ENCODE results near the gene TMEM63A. TPM values are rescaled to one million over a fixed set of nuclear protein-coding genes. Genes with fewer than 3 reads are reported as not detected.

The TMEM63A gene
- total RNA-seq, 2 experiments from 2014 or later: 30.4 to 31.3 TPM

DNA sequence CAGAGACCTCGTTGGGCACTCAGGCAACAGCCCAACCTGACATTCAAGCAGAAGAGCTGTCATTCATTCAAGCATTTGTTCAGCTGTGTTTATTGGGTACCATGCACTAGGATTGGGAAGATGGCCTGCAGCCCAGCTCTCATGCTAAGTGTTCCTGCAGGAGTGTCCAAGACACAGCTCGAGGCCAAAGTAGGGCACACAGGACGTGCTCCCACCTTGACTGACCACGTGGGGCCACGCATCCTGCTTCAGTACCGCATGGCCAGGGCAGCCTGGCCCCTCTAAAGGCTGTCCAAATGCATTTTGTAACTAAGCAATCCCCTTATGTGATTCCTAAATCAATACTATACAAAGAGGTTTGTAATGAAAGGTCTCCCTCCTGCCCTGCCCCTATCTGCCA, 32.2 kb upstream of the TMEM63A start:
- ChIA-PET POLR2A (interaction anchor here (1.5 kb wide), 1 partner anchor 10 kb away, joined by 3 read pairs; the partner anchor contains the start of gene PYCR2), CTCF (no interaction called here)

DNA sequence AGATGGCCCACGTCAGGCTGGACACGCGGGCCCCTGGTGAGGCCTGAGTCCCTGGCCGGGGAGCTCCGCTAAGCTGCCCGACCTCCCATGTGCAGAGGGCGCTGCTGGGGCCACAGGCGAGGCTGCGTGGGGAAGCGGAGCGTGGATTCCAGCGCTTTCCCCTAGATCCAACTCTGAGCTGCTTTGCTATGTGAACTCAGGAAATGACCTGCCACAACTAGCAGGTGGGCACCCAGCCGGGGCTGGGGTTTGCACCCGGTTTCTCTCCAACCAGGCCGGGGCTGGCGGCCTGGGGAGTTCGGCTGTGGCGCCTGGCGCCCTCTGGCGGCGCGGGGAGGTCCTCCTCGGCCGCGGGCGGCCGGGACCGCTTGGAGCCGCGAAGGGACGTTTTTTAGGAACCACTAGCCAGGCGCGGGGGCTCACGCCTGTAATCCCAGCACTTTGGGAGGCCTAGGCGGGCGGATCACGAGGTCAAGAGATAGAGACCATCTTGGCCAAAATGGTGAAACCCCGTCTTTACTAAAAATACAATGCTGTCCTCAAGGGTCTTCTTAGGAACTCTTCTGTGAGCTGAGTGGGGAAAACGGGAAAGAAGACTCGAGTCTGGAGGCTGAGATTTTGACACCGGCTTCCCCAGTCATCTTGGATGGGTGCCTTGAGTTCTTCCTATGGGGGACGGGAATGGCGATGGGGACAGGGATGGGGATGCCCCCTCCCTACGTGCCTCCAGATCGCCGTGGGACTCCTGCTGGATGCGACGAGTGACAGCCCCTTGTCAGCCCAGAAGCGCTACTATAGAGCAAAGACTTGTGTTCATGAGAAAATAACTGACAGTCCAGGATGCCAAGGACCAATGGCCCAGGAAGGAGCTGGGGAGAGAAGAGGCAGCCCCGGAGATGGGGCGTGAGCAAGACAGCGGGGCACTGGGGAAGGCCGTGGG, 29.3 kb upstream of the TMEM63A start:
- ChIA-PET POLR2A (interaction anchor here (1.7 kb wide), 1 partner anchor 134 kb away, joined by 10 read pairs; the partner anchor contains the start of gene SRP9), CTCF (interaction anchor here (0.6 to 2.5 kb wide), 27 partner anchors 9 to 446 kb away, joined by 3 to 14 read pairs (median 4); partner anchors contain the start of genes PYCR2 and SRP9)

DNA sequence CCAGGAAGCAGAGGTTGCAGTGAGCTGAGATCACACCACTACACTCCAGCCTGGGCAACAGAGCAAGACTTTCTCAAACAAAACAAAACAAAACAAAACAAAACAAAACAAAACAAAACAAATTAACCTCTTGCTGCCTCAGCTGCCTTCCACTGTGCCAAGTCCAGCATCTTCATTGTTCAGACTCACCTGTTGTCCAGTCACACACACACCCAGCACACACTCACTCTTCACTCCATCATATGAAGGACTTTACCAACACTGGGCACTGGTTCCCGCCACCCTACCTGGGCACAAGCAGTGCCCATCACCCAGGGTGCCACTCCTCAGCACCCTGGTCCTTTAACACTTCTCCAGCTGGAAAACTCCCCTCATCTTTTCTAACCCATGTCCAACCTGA, 27.3 kb upstream of the TMEM63A start:
- ChIA-PET CTCF (interaction anchor here (0.8 to 1.4 kb wide), 2 partner anchors 11 to 435 kb away, joined by 3 to 5 read pairs; no protein-coding TSS in a partner anchor), POLR2A (no interaction called here)

DNA sequence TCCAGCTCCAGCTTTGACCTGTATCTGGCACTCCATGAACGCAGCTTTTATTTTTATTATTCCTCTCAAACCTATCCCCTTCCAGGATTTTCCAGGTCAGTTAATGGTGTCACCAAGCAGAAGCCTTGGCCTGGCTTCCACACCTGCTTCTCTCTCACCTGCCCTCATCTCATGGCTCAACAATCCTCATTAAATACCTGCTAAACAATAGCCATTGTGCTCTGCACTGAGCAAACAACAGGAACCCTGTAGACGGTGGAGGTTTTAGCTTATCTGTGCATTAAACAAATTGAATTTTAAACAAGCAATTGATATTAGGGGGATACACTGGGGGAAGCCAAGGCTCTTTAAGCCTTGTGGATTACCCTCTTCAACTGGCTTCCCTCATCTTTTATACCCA, 26.6 kb upstream of the TMEM63A start:
- ChIA-PET POLR2A (no interaction called here), CTCF (interaction anchor here (1.4 kb wide), 1 partner anchor 10 kb away, joined by 5 read pairs; no protein-coding TSS in a partner anchor)

DNA sequence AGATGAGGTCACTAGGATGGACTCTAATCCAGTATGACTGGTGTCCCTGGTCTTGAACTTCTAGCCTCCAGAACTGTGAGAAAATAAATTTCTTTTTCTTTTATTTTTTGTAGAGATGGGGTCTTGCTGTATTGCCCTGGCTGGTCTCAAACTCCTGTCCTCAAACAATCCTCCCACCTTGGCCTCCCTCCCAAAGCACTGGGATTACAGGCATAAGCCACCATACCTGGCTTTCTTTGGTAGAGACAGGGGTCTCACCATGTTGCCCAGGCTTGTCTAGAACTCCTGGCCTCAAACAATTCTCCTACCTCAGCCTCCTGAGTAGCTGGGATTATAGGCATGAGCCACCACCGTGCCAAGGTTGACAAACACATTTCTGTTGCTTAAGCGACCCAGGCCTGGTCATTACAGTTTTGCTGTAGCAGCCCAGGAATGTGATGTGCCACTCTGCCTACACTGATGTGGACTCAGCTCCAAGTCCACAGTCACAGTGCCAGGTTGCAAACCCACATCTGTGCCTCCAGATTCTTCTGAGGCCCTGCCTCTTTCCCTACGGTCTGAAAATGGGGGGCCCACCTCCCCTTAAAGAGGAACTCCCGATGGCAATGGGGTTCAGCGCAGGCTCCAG, 25.9 kb upstream of the TMEM63A start:
- ChIA-PET CTCF (interaction anchor here (1.4 kb wide), 1 partner anchor 10 kb away, joined by 5 read pairs; no protein-coding TSS in a partner anchor), POLR2A (no interaction called here)

DNA sequence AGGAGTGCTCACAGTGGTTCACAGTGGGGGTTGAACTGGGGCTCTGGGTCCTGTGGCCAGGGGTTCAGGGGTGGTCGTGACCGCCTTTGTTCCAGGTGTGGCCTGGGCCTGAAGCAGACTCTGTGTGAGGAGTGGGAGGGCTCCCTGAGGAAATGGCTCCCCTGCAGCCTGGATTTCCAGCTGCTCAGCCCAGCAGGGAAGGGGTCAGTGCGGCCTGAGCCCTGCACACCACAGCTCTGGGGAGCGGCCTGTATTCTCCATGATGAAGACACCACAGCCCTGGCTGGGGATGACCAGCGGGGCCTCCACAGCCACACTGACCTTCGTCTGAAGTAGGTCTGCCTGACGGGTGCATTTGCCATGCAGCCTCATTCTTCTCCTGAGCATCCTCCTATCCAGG, 25.2 kb upstream of the TMEM63A start:
- ChIA-PET CTCF (interaction anchor here (1.6 kb wide), 1 partner anchor 10 kb away, joined by 4 read pairs; no protein-coding TSS in a partner anchor), POLR2A (no interaction called here)

DNA sequence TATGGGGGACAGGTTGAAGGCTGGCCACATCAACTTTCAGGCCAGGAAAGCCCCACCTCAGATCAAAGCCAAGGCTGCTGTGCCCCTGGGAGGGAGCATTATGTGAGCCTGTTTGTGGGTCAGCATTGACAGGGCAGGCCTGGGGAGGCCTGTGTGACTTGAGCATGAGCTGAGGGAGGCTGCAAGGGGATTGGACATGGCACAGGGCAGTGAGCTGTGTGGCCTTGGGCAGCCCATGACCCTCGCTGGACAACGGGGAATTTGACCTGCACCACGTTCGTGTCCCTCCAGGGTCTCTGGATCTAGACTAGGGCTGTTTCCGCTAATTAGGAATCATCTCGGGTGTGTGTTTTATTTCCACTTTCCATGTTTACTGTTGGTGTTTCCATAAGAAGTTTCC, 24.3 kb upstream of the TMEM63A start:
- POLR2A ChIA-PET: no interaction called here
- CTCF ChIA-PET: interaction anchor here (1.6 kb wide), 1 partner anchor 10 kb away, joined by 4 read pairs; no protein-coding TSS in a partner anchor

DNA sequence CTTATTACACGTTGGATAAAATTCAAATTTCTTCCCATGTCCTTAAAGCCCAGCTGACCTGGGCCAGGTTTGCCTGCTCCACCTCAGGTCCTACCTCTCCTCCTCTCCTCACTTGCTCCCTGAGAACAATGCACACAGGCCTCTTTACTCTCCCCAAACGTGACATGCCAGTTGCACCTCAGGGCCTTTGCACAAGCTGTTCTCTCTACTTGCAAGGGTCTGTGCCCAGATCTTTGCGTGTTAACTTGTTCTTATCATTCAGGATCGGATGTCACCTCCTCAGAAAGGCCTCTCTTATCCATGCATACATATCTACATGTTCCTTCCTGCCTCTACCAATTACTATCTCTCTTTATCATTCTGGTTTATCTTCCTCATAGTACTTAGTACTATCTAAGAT, 21.4 kb upstream of the TMEM63A start:
- CTCF ChIA-PET: interaction anchor here (1.4 kb wide), 1 partner anchor 48 kb away, joined by 3 read pairs; no protein-coding TSS in a partner anchor

DNA sequence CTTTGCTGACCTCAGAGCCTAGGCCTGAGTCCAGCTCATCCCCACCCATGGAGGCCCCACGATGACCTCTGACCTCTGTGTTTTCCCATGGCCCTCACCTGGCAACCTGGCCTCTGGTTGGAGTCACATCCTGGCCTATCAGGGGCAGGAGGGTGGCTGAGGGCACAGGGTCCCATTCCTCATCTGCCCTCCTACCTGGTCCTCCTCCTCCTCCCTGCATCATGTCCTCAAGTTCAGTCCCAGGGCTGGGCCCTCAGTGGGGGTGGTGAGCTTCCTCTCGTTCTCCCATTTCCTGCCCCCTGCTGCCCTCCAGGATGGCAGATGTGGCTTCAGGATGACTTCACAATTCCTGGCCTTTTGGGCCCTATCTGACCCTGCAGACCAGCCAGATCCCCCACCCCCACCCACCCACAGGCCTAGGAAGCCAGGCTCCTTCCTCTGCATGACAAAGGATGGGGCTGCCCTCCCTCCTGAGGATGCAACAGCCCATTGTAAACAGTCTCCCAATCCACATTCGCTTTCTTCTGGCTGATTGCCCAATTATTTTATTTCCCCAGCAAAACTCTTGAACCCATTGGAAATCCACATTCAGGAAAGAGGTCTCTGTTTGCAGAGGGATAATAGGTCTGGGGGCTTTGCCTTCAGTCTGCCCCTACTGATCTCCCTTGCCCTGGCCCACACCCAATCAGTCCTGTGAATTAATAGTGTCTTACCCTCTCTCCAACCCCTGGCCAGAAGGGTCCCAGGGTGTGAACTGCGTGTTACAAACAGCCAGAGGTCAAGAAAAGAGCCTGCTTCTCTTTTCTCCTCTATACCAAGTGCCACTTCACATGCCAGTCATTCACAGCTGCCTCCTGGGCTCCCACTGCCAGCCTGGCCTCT, 17.1 kb upstream of the TMEM63A start:
- ChIA-PET POLR2A (interaction anchor here (0.6 kb wide), 1 partner anchor 15 kb away, joined by 6 read pairs; no protein-coding TSS in a partner anchor), CTCF (interaction anchor here (0.8 to 2.0 kb wide), 4 partner anchors 10 to 424 kb away, joined by 3 to 5 read pairs (median 4); partner anchors contain the start of gene EPHX1)

More for the DNA sequence above, 21.4 kb upstream of the TMEM63A start:
- POLR2A ChIA-PET: interaction anchor here (0.6 kb wide), 1 partner anchor 202 kb away, joined by 6 read pairs; no protein-coding TSS in a partner anchor

DNA sequence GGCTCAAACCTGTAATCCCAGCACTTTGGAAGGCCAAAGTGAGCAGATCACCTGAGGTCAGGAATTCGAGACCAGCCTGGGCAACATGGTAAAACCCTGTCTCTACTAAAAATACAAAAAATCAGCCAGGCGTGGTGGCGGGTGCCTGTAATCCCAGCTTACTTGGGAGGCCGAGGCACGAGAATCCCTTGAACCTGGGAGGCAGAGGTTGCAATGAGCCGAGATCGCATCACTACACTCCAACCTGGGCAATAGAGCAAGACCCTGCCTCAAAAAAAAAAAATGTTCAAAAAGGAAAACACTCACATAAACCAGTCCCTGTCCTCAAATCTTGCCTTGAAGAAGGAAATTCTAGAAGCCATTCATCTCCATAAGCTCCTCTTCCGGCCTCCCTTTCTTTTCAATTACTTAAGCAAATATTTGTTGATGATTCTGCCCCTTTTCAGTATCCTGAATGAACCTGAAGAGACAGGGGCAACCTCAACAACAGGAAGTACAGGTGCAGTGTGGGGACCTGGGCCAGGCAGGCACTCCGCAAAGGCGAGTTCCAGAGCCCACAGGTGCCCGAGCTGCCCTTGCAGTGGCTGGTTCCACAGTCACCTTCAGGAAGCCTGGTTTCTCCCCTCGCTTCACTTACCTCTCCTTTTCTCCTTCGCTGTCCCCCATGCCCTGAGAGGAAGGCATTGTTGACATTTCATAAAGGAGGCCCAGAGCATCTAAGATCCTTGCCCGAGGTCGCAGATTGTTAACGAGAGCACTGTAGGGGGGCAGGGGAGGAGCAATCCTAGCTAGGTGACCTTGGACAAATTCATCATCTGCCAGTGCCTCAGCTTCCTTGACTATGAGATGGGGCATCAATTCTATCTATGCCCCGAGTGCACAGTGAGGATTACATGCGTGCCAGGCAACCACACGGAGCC, 15.7 kb upstream of the TMEM63A start:
- CTCF ChIA-PET: interaction anchor here (0.6 to 2.3 kb wide), 9 partner anchors 9 to 422 kb away, joined by 3 to 11 read pairs (median 4); partner anchors contain the start of genes SRP9 and TMEM63A
- POLR2A ChIA-PET: interaction anchor here (0.8 to 2.7 kb wide), 3 partner anchors 15 to 121 kb away, joined by 5 to 22 read pairs (median 6); partner anchors contain the start of genes SRP9 and TMEM63A

DNA sequence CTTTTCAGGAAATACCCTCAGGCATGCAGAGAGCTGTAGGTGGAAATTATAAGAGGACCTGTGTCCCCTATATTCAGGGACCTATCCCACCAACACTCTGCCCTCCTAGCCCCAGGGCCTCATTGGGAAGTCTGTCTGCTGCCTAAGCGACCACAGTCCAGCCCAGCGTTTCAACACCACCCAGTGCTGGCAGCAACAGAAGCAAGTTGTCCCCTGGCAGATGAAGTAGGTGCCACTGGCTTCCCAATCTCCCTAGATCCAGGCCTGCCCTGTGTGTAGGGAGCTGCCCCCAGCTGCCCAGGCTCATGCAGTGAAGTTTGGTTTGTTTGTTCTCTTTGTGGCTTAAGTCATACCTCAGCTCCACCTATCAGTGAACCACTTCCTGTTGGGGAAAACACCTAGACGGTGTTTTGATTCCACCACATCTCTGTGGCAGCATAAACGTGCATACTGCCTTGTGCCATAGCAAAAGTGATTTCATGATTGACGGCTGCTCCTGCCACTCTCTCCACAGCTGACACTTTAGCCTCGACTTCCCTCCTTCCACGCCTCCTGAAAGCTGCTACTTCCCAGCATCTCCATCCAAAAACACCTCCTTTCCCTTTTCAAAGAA, 14.9 kb upstream of the TMEM63A start:
- ChIA-PET CTCF (interaction anchor here (0.6 to 2.3 kb wide), 7 partner anchors 10 to 291 kb away, joined by 3 to 11 read pairs (median 3); partner anchors contain the start of genes SRP9 and TMEM63A), POLR2A (interaction anchor here (0.7 to 2.7 kb wide), 4 partner anchors 15 to 120 kb away, joined by 3 to 22 read pairs (median 6); partner anchors contain the start of genes SRP9 and TMEM63A)

DNA sequence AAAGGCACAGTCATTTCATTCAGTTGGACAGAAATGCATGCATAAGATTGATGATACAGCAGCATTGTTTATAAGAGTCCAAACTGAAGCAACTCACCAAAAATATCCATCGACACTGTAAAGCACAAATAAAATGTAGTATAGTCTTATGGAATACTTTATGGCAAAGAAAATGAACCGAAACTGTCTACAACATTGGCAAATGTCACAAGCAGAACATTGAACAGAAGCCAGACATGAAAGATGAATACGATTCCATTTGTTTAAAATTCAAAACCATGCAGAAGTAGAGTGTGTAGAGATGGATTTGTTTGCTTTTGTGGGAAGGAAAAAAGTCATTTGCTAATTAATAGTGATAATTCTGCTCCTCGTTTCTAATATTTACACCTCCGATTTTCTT, 14.3 kb upstream of the TMEM63A start:
- ChIA-PET CTCF (interaction anchor here (1.2 to 2.3 kb wide), 5 partner anchors 10 to 64 kb away, joined by 3 to 11 read pairs (median 3); partner anchors contain the start of gene TMEM63A), POLR2A (interaction anchor here (0.7 to 2.7 kb wide), 3 partner anchors 14 to 119 kb away, joined by 3 to 22 read pairs (median 6); partner anchors contain the start of genes SRP9 and TMEM63A)

DNA sequence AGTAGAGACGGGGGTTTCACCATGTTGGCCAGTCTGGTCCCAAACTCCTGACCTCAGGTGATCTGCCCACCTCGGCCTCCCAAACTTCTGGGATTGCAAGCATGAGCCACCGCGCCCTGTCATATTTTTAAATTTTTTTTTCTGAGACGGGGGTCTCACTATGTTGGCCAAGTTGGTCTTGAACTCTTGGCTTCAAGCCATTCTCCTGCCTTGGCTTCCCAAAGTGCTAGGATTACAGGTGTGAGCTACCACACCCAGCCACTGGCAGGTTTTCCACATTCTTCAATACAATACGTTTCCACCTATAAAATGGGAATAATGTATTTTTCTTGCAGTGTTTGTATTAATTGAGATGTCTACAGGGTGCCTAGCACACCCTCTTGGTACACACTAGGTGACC, 10.1 kb upstream of the TMEM63A start:
- ChIA-PET POLR2A (no interaction called here), CTCF (no interaction called here)

DNA sequence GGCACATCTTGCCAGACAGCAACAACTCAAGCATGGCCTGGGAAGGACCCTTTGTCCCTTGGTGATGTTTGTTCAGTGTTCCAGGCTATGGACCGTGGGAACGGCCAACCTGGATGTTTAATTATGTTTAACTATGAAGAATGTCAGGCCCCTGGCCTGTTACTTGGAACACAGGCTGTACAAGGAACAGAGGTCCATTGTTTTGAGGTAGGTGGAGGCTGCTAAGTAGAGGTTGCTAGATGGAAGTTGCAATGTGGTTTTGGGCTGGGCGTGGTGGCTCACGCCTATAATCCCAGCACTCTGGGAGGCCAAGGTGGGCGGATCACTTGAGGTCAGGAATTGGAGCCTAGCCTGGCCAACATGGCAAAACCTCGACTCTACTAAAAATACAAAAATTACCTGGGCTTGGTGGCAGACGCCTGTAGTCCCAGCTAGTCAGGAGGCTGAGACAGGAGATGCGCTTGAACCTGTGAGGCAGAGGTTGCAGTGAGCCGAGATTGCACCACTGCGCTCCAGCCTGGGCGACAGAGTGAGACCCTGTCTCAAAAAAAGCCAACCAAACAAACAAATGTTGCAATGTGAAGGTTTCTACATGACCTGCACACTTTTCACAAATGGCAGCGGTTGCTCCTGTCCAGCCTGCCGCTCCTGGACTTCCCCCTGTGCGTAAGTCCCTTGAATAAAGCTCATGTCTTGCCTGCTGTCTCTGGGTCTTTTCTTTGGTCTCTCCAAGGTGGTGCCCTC, 9.2 kb upstream of the TMEM63A start:
- ChIA-PET CTCF (interaction anchor here (0.8 to 1.2 kb wide), 2 partner anchors 10 to 11 kb away, joined by 3 to 4 read pairs; partner anchors contain the start of gene TMEM63A), POLR2A (no interaction called here)

DNA sequence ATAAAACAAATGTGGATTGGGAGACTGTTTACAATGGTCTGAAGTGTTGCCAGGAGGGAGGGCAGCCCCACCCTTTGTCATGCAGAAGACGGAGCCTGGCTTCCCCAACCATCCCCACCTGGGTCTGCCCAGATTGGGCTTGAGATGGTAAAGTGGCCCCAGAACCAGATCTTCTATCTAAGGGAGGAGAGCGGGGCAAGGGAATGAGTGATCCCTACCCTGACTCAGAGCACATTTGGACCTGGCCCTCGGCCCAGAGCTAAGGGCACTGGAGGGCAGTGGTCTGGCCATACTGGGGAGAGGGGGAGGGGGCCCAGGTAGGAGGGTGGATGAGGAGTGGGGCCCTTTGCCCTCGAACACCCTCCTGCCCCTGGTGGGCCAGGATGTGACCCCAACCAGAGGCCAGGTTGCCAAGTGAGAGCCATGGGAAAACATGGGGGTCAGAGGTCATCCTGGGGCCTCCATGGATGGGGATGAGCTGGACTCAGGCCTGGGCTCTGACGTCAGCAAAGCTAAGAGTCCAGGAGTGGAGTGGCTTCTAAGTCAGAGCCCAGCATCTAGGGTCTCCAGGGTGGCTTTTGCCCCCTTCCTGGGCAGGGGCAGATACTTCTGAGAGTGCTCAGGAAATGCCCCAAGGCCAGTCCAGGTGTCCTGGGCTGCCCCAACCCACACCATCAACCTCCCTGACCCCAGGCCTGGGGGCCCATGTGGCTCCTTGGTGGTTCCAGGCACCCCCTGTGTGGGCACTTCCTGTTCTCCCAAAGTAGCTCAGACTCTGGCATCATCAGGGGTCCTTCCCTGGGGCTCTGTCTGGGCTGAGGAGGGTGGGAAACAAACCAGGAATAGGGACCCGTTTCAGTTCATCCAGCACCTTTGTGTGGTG, 8.4 kb upstream of the TMEM63A start:
- POLR2A ChIA-PET: no interaction called here
- CTCF ChIA-PET: interaction anchor here (0.8 to 1.7 kb wide), 3 partner anchors 9 to 21 kb away, joined by 3 to 6 read pairs (median 4); partner anchors contain the start of gene TMEM63A
